Measurements from ENCODE around the gene ESYT3. TPM values are rescaled to one million over a fixed set of nuclear protein-coding genes. Genes with fewer than 3 reads are reported as not detected.

ESYT3 gene
- total and polyA plus RNA-seq, 4 donors: under 0.01 to 0.07 (median 0.05) TPM

DNA sequence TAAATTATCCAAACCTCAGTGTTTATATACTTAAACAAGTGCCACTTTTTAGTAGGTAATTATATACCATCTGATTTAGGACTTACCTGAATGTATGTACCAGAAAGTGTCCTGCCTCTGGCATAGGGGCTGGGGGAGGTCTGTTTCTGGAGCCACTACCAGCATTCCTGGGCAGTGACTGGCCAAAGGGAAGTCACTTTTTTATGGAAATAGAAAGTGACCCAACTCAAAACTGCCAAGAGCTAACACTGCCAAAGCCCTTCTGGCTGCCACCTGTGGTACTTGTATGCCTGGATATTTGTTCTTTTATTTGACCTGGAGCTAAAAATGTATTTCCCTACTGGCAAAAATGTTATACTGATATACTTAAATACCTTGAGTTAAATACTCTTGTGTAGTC lies 42.7 kb downstream of the ESYT3 start:
- H3K27me3 ChIP-seq (ENCODE audit: control insufficient read depth in 4 of 4, insufficient read depth in 4 of 4, low read length in 3 of 4): no peaks in the 10 kb centered on the region
- H3K36me3 ChIP-seq (ENCODE audit: control insufficient read depth in 4 of 4, insufficient read depth in 3 of 4, low read depth in 1 of 4, low read length in 3 of 4): no peaks in the 10 kb centered on the region
- no peak overlapping the region for H3K27ac ChIP-seq (ENCODE audit: low read depth in 1 of 2, low read length in 2 of 2)
- TF ChIP-seq, protein P1, sequence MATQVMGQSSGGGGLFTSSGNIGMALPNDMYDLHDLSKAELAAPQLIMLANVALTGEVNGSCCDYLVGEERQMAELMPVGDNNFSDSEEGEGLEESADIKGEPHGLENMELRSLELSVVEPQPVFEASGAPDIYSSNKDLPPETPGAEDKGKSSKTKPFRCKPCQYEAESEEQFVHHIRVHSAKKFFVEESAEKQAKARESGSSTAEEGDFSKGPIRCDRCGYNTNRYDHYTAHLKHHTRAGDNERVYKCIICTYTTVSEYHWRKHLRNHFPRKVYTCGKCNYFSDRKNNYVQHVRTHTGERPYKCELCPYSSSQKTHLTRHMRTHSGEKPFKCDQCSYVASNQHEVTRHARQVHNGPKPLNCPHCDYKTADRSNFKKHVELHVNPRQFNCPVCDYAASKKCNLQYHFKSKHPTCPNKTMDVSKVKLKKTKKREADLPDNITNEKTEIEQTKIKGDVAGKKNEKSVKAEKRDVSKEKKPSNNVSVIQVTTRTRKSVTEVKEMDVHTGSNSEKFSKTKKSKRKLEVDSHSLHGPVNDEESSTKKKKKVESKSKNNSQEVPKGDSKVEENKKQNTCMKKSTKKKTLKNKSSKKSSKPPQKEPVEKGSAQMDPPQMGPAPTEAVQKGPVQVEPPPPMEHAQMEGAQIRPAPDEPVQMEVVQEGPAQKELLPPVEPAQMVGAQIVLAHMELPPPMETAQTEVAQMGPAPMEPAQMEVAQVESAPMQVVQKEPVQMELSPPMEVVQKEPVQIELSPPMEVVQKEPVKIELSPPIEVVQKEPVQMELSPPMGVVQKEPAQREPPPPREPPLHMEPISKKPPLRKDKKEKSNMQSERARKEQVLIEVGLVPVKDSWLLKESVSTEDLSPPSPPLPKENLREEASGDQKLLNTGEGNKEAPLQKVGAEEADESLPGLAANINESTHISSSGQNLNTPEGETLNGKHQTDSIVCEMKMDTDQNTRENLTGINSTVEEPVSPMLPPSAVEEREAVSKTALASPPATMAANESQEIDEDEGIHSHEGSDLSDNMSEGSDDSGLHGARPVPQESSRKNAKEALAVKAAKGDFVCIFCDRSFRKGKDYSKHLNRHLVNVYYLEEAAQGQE (IDR thresholded peaks at IDR 0.05): no peak
- TF ChIP-seq EGR1 (IDR thresholded peaks at IDR 0.05; ENCODE audit: low read depth in 2 of 2) (no peak), GABPA (IDR thresholded peaks at IDR 0.05 in 1 of 2, conservative IDR thresholded peaks at IDR 0.05 in 1 of 2) (no peak), HNF4A (conservative IDR thresholded peaks at IDR 0.05) (no peak), FOXA1 (IDR thresholded peaks at IDR 0.05) (no peak), RAD21 (IDR thresholded peaks at IDR 0.05) (no peak), TAF1 (conservative IDR thresholded peaks at IDR 0.05) (no peak), SP1 (IDR thresholded peaks at IDR 0.05) (no peak), HNF4G (IDR thresholded peaks at IDR 0.05) (no peak), YY1 (IDR thresholded peaks at IDR 0.05) (no peak), RXRA (IDR thresholded peaks at IDR 0.05) (no peak), NR2F2 (IDR thresholded peaks at IDR 0.05) (no peak), FOXA2 (IDR thresholded peaks at IDR 0.05) (no peak), JUND (IDR thresholded peaks at IDR 0.05) (no peak)
- TF ChIP-seq, protein P2, sequence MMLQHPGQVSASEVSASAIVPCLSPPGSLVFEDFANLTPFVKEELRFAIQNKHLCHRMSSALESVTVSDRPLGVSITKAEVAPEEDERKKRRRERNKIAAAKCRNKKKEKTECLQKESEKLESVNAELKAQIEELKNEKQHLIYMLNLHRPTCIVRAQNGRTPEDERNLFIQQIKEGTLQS (IDR thresholded peaks at IDR 0.05): no peak
- TF ChIP-seq, protein P3, sequence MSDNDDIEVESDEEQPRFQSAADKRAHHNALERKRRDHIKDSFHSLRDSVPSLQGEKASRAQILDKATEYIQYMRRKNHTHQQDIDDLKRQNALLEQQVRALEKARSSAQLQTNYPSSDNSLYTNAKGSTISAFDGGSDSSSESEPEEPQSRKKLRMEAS (IDR thresholded peaks at IDR 0.05): no peak
- TF ChIP-seq, protein P4, sequence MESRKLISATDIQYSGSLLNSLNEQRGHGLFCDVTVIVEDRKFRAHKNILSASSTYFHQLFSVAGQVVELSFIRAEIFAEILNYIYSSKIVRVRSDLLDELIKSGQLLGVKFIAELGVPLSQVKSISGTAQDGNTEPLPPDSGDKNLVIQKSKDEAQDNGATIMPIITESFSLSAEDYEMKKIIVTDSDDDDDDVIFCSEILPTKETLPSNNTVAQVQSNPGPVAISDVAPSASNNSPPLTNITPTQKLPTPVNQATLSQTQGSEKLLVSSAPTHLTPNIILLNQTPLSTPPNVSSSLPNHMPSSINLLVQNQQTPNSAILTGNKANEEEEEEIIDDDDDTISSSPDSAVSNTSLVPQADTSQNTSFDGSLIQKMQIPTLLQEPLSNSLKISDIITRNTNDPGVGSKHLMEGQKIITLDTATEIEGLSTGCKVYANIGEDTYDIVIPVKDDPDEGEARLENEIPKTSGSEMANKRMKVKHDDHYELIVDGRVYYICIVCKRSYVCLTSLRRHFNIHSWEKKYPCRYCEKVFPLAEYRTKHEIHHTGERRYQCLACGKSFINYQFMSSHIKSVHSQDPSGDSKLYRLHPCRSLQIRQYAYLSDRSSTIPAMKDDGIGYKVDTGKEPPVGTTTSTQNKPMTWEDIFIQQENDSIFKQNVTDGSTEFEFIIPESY (IDR thresholded peaks at IDR 0.05): no peak
- TF ChIP-seq, protein P5, sequence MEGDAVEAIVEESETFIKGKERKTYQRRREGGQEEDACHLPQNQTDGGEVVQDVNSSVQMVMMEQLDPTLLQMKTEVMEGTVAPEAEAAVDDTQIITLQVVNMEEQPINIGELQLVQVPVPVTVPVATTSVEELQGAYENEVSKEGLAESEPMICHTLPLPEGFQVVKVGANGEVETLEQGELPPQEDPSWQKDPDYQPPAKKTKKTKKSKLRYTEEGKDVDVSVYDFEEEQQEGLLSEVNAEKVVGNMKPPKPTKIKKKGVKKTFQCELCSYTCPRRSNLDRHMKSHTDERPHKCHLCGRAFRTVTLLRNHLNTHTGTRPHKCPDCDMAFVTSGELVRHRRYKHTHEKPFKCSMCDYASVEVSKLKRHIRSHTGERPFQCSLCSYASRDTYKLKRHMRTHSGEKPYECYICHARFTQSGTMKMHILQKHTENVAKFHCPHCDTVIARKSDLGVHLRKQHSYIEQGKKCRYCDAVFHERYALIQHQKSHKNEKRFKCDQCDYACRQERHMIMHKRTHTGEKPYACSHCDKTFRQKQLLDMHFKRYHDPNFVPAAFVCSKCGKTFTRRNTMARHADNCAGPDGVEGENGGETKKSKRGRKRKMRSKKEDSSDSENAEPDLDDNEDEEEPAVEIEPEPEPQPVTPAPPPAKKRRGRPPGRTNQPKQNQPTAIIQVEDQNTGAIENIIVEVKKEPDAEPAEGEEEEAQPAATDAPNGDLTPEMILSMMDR (IDR thresholded peaks at IDR 0.05; ENCODE audit: low read depth, low read length, missing input control): no peak
- H3K4me1 ChIP-seq (ENCODE audit: control insufficient read depth in 4 of 4, insufficient read depth in 4 of 4, low read length in 3 of 4): no peaks in the 10 kb centered on the region
- H3K9ac ChIP-seq (ENCODE audit: low read depth in 1 of 2, low read length in 2 of 2): no peak overlapping the region
- H3K9me3 ChIP-seq (ENCODE audit: control insufficient read depth in 4 of 4, low read length in 3 of 4): no peaks in the 10 kb centered on the region
- no peak for DNase-seq (ENCODE audit: low spot score)
- H3K4me3 ChIP-seq (ENCODE audit: low read depth in 1 of 3, low read length in 3 of 3): no peak overlapping the region

Measured in liver (tissue), 9 donors.